Upper lobe of right lung (tissue), 1 donor: ENCODE measurements around the gene NUMBL. TPM values are rescaled to one million over a fixed set of nuclear protein-coding genes. Genes with fewer than 3 reads are reported as not detected.

Experiments
- ATAC-seq: fragments of 200-7000 bp; cut with Tn5 transposase; one replicate; pipeline ENCODE4 v1.9.1; 2020; ENCODE audit warnings: mild to moderate bottlenecking, moderate library complexity
- DNase-seq: peaks from one replicate; pipeline ENCODE4 v3.0.0-alpha.2; 2020
- H3K27ac ChIP-seq: fragments of 200-600 bp; one replicate; pipeline ENCODE4 v1.8.0; 2022
- H3K27me3 ChIP-seq: fragments of 200-600 bp; one replicate; pipeline ENCODE4 v1.8.0; 2022; ENCODE audit warnings: mild to moderate bottlenecking
- H3K36me3 ChIP-seq: fragments of 200-600 bp; one replicate; pipeline ENCODE4 v1.8.0; 2022
- H3K4me1 ChIP-seq: fragments of 200-600 bp; one replicate; pipeline ENCODE4 v1.8.0; 2022
- H3K4me3 ChIP-seq: fragments of 200-600 bp; one replicate; pipeline ENCODE4 v1.8.0; 2022; ENCODE audit warnings: mild to moderate bottlenecking
- H3K9me3 ChIP-seq: fragments of 200-600 bp; one replicate; pipeline ENCODE4 v1.8.0; 2022
- CTCF ChIP-seq: fragments of 200-600 bp; IDR thresholded peaks from one replicate; pipeline ENCODE4 v1.8.0; 2022; ENCODE audit warnings: antibody characterized with exemption
- intact Hi-C: fragments of 100-400 bp; cut with DNase I; formaldehyde crosslinking; loops from one replicate; pipeline ENCODE4 v1.11.0; 2022
- total RNA-seq: library from RNA; stranded (reverse); fragmentation: NEBNext Ultra II Directional; extraction: Animal tissue kit (Norgen Biotek cat#: 25700); gene quantifications from one replicate; pipeline ENCODE4 v1.2.1, GENCODE V29; 2021
- donor health status: DM: no; HTN: yes; CAD: no; lungs with severe emphysema.

Gene NUMBL
- total RNA-seq, 1 donor from 2014 or later, result 19.5 TPM

GRCh38 chr19:40666803-40667438 lies 23.5 kb downstream of the NUMBL start:
- no peak for TF ChIP-seq CTCF
- DNase-seq (no peak), ATAC-seq (no peak)
- Histone ChIP-seq H3K27ac (no peak overlapping the region), H3K9me3 (no peaks in the 10 kb centered on the region), H3K27me3 (no peaks in the 10 kb centered on the region), H3K36me3 (peaks cover 35% of the 10 kb centered on the region), H3K4me3 (no peak overlapping the region), H3K4me1 (peaks cover 7% of the 10 kb centered on the region)
- intact Hi-C loops, result no loop called here

GRCh38 chr19:40663695-40664692 lies 26.5 kb downstream of the NUMBL start:
- Histone ChIP-seq H3K9me3 (no peaks in the 10 kb centered on the region), H3K36me3 (peaks cover 10% of the 10 kb centered on the region), H3K27me3 (no peaks in the 10 kb centered on the region), H3K27ac (peak overlapping the region; percentile 84), H3K4me1 (peaks cover 7% of the 10 kb centered on the region), H3K4me3 (peak overlapping the region; percentile 71)
- DNase-seq (no peak), ATAC-seq (no peak)
- TF ChIP-seq CTCF, result no peak
- intact Hi-C loops, result no loop called here

- H3K9me3 ChIP-seq, result no peaks in the 10 kb centered on the region
- H3K4me3 ChIP-seq, result peak overlapping the region; percentile 71
- peaks cover 7% of the 10 kb centered on the region for H3K4me1 ChIP-seq
- H3K27ac ChIP-seq, result peak overlapping the region; percentile 84
- peak; percentile 6 for TF ChIP-seq CTCF
- H3K36me3 ChIP-seq, result peaks cover 2% of the 10 kb centered on the region
- DNase-seq, result peak; percentile 96
- peak; percentile 95 for ATAC-seq
- H3K27me3 ChIP-seq, result no peaks in the 10 kb centered on the region
- intact Hi-C loops, result no loop called here
Observed at GRCh38 chr19:40662925-40663694, 27.3 kb downstream of the NUMBL start.

- H3K36me3 ChIP-seq, result no peaks in the 10 kb centered on the region
- DNase-seq (no peak), ATAC-seq (no peak)
- no peak overlapping the region for H3K27ac ChIP-seq
- H3K9me3 ChIP-seq, result no peaks in the 10 kb centered on the region
- TF ChIP-seq CTCF, result no peak
- intact Hi-C loops, result no loop called here
- H3K4me1 ChIP-seq, result peaks cover 7% of the 10 kb centered on the region
- no peak overlapping the region for H3K4me3 ChIP-seq
- H3K27me3 ChIP-seq, result no peaks in the 10 kb centered on the region
Observed at GRCh38 chr19:40661616-40662015, 28.8 kb downstream of the NUMBL start.

GRCh38 chr19:40659566-40659965 lies 30.9 kb downstream of the NUMBL start:
- ATAC-seq (no peak), DNase-seq (no peak)
- Histone ChIP-seq H3K4me1 (peaks cover 7% of the 10 kb centered on the region), H3K36me3 (no peaks in the 10 kb centered on the region), H3K9me3 (no peaks in the 10 kb centered on the region), H3K4me3 (no peak overlapping the region), H3K27me3 (no peaks in the 10 kb centered on the region), H3K27ac (no peak overlapping the region)
- TF ChIP-seq CTCF, result no peak
- intact Hi-C loops, result no loop called here
